ENCODE measurements around the gene EIF2B5.
"Not testable (repeated sequence)": the region's sequence is repeated elsewhere in the genome, so short reads cannot be mapped to it uniquely, and the experiment has no call there.

Gene EIF2B5

DNA sequence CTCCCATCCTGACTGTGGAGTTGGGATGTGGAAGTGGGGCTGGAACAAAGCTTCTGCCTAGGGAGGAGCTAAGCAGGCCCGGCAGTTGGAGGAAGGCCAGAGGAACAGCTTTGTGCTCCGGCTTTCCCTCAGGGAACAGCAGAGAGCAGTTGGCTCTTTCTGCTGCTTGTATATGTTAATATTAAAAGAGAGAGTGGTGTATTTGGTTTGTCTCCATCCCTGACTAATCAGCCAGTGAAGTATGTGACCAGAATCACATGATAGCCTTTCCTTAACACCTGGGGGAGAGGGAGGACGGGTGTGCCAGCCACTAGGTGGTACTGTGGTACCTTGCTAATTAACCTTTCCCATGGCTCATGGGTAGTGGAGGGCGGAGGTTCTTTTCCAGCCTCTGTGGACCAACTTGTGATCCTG, 10.0 kb downstream of the EIF2B5 start:
- TF ChIP-seq, protein P1, sequence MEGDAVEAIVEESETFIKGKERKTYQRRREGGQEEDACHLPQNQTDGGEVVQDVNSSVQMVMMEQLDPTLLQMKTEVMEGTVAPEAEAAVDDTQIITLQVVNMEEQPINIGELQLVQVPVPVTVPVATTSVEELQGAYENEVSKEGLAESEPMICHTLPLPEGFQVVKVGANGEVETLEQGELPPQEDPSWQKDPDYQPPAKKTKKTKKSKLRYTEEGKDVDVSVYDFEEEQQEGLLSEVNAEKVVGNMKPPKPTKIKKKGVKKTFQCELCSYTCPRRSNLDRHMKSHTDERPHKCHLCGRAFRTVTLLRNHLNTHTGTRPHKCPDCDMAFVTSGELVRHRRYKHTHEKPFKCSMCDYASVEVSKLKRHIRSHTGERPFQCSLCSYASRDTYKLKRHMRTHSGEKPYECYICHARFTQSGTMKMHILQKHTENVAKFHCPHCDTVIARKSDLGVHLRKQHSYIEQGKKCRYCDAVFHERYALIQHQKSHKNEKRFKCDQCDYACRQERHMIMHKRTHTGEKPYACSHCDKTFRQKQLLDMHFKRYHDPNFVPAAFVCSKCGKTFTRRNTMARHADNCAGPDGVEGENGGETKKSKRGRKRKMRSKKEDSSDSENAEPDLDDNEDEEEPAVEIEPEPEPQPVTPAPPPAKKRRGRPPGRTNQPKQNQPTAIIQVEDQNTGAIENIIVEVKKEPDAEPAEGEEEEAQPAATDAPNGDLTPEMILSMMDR (conservative IDR thresholded peaks at IDR 0.05; ENCODE audit: low read length): peak; percentile 45
- H3K4me3 ChIP-seq (ENCODE audit: low read length): no peak overlapping the region
- DNase-seq (ENCODE audit: low read depth): peak; percentile 48

DNA sequence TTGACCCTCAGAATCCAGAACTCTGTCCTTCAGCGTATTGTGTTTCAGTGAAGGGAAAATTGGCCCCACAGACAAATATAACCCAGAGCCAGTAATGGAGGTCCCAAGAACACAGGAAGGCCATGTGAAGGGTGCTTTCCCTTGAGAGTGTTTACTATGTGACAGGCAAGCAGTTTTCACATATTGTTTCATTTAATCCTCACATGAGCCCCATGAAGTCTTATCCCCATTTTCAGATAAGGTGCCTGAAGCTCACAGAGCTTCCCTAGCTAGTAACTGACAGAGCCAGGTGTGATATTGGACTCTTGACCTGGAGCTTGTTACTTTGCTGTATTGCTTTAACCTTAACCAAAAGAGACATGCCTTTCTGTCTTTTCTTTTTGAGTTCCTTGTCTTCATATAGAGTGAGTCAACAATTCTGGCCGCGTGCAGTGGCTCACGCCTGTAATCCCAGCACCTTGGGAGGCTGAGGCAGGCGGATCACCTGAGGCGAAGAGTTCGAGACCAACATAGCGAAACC, 10.7 kb downstream of the EIF2B5 start:
- H3K4me3 ChIP-seq (ENCODE audit: low read length): no peak overlapping the region
- TF ChIP-seq, protein P1 (conservative IDR thresholded peaks at IDR 0.05; ENCODE audit: low read length): no peak
- DNase-seq (ENCODE audit: low read depth): no peak

DNA sequence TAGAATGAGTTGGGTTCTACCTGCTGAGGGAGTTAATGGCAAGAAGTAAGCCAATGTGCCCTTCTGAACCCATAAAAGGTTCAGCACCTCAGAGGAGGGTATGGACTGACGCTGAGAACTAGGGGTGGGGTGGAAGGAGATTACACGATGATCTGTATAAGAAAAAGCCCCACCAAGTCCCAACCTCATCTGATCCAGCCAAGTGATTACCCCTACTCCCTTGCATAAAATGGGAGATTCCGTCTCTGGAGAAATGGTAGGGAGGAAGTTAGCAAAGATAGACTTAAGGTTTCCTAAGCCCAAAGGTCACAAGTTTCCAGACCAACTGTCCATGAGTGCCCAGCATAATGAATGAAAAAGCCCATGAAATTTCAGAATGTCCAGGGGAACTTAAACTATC, 12.9 kb downstream of the EIF2B5 start:
- TF ChIP-seq, protein P1 (conservative IDR thresholded peaks at IDR 0.05; ENCODE audit: low read length): no peak
- no peak for DNase-seq (ENCODE audit: low read depth)
- no peak overlapping the region for H3K4me3 ChIP-seq (ENCODE audit: low read length)

DNA sequence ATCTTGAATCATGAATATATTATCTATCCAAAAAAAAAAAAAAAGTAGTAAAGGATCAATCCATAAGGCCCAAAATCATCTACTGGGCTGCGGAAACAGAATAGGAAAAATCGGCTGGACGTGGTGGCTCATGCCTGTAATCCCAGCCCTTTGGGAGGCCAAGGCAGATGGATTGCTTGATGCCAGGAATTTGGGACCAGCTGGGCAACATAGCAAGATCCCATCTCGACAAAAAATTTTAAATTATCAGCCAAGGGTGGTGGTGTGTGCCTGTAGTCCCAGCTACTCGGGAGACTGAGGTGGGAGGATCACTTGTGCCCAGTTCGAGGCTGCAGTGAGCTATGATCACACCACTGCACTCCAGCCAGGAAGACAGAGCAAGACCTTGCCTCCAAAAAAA, 14.0 kb downstream of the EIF2B5 start:
- TF ChIP-seq, protein P1 (conservative IDR thresholded peaks at IDR 0.05; ENCODE audit: low read length): no peak
- no peak for DNase-seq (ENCODE audit: low read depth)
- no peak overlapping the region for H3K4me3 ChIP-seq (ENCODE audit: low read length)

DNA sequence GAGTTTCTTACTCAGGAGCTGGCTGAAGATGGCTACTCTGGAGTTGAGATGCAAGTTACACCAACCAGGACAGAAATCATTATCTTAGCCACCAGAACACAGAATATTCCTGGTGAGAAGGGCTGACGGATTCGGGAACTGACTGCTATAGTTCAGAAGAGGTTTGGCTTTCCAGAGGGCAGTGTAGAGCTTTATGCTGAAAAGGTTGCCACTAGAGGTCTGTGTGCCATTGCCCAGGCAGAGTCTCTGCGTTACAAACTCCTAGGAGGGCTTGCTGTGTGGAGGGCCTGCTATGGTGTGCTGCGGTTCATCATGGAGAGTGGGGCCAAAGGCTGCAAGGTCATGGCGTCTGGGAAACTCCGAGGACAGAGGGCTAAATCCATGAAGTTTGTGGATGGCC, 14.6 kb downstream of the EIF2B5 start:
- TF ChIP-seq, protein P1 (conservative IDR thresholded peaks at IDR 0.05; ENCODE audit: low read length): peak; percentile 45
- peak; percentile 40 for DNase-seq (ENCODE audit: low read depth)
- not testable (repeated sequence) for H3K4me3 ChIP-seq (ENCODE audit: low read length)

DNA sequence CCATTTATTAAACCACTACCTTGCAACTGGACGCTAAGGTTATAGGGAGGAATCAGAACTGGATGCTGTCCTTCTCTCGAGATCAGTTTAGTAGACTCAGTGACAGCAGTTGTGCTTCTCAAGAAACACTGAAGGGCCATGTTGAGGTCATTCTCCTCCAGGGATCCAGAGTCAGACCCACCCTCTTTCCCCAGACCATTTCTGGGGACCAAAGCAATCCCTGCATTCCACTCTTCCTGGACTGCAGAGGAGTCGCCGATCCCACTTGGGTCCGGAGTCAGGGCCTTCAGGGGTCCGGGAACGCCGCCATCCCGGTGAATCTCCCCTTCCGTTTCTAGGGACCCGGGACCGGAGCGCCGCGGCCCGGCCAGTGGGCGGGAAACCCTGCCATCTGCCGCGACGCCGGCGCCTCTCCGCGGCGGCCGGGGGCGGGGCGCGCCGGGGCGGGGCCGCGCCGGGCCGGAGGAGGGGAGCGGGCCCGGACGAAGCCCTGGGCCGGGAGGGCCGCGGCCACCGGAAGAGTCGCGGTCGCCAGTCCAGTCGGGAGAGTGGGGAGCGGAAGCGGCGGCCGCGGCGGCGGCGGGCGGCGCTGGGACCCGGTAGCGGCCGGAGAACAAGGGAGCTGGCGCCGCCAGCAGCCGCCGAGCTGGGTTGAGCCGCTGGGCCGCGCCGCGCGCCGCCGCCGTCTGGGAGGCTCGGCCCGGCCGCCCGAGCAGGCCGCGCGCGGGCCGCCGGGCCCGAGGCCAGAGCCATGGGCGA, 19.9 kb downstream of the EIF2B5 start, which contains the start of gene DVL3:
Gene DVL3, plus strand, starts transcription at position 493 of the 759 bp plus-strand sequence. Its CDS starts 259 bp downstream, at position 752.
- DNase-seq (ENCODE audit: low read depth): peak; percentile 73
- TF ChIP-seq, protein P1 (conservative IDR thresholded peaks at IDR 0.05; ENCODE audit: low read length): no peak

More for the DNA sequence above, 19.9 kb downstream of the EIF2B5 start, which contains the start of gene DVL3:
- H3K4me3 ChIP-seq (ENCODE audit: low read length): peak within 1 kb of the TSS; percentile 96

Measured in AG10803 (cell line).